KOPT-K1 (cell line): ENCODE results near the gene RMND5A.
A peak's percentile ranks its signal among the peaks of the same experiment; 100 is the strongest.
"Not testable (repeated sequence)": the region's sequence is repeated elsewhere in the genome, so short reads cannot be mapped to it uniquely, and the experiment has no call there.

ENCODE experiments used
- H3K27ac ChIP-seq: fragments of 200-600 bp; sonication (generic); 2 replicates; pipeline ENCODE4 v1.5.1; 2016; ENCODE audit warnings: antibody characterized with exemption, mild to moderate bottlenecking, low read depth, low read length; ENCODE audit not compliant: poor library complexity, severe bottlenecking
- H3K36me3 ChIP-seq: fragments of 200-600 bp; sonication (generic); 2 replicates; pipeline ENCODE4 v1.5.1; 2017; ENCODE audit warnings: antibody characterized with exemption, mild to moderate bottlenecking, low read length, moderate library complexity; ENCODE audit not compliant: insufficient read depth
- H3K9me3 ChIP-seq: fragments of 200-600 bp; sonication (generic); 2 replicates; pipeline ENCODE4 v1.5.1; 2017; ENCODE audit warnings: antibody characterized with exemption, low read length, mild to moderate bottlenecking; ENCODE audit not compliant: insufficient read depth, poor library complexity, severe bottlenecking

RMND5A gene

GRCh38 chr2:86719637-86720539, at the start of gene RMND5A:
RMND5A (plus strand) TSS chr2:86720291; CDS start chr2:86720668, 377 bp downstream.
- peak within 1 kb of the TSS; percentile 68 for H3K27ac ChIP-seq
- H3K36me3 ChIP-seq, H3K9me3 ChIP-seq: not testable (repeated sequence)

- no peaks in the 10 kb centered on the region for H3K36me3 ChIP-seq
Measured at GRCh38 chr2:86671337-86671981, 48.6 kb upstream of the RMND5A start.

GRCh38 chr2:86672027-86672545, 48.0 kb upstream of the RMND5A start:
- Histone ChIP-seq H3K27ac (no peak overlapping the region), H3K36me3 (no peaks in the 10 kb centered on the region), H3K9me3 (no peaks in the 10 kb centered on the region)

More at GRCh38 chr2:86671337-86671981, 48.6 kb upstream of the RMND5A start:
- no peaks in the 10 kb centered on the region for H3K9me3 ChIP-seq
- no peak overlapping the region for H3K27ac ChIP-seq

- no peaks in the 10 kb centered on the region for H3K9me3 ChIP-seq
Measured at GRCh38 chr2:86673011-86673410, 47.1 kb upstream of the RMND5A start.

GRCh38 chr2:86673986-86674670, 46.0 kb upstream of the RMND5A start:
- no peaks in the 10 kb centered on the region for H3K9me3 ChIP-seq
- no peaks in the 10 kb centered on the region for H3K36me3 ChIP-seq
- no peak overlapping the region for H3K27ac ChIP-seq

More at GRCh38 chr2:86673011-86673410, 47.1 kb upstream of the RMND5A start:
- no peak overlapping the region for H3K27ac ChIP-seq
- H3K36me3 ChIP-seq, result no peaks in the 10 kb centered on the region

GRCh38 chr2:86675104-86675503, 45.0 kb upstream of the RMND5A start:
- Histone ChIP-seq H3K27ac (no peak overlapping the region), H3K9me3 (no peaks in the 10 kb centered on the region), H3K36me3 (no peaks in the 10 kb centered on the region)

- Histone ChIP-seq H3K36me3 (no peaks in the 10 kb centered on the region), H3K9me3 (no peaks in the 10 kb centered on the region), H3K27ac (no peak overlapping the region)
Measured at GRCh38 chr2:86675511-86676015, 44.5 kb upstream of the RMND5A start.

GRCh38 chr2:86677816-86678215, 42.3 kb upstream of the RMND5A start:
- no peak overlapping the region for H3K27ac ChIP-seq
- H3K36me3 ChIP-seq, result no peaks in the 10 kb centered on the region
- no peaks in the 10 kb centered on the region for H3K9me3 ChIP-seq

- no peaks in the 10 kb centered on the region for H3K9me3 ChIP-seq
- H3K36me3 ChIP-seq, result no peaks in the 10 kb centered on the region
- H3K27ac ChIP-seq, result no peak overlapping the region
Measured at GRCh38 chr2:86679036-86679435, 41.1 kb upstream of the RMND5A start.

- H3K36me3 ChIP-seq, result no peaks in the 10 kb centered on the region
- H3K9me3 ChIP-seq, result no peaks in the 10 kb centered on the region
- no peak overlapping the region for H3K27ac ChIP-seq
Measured at GRCh38 chr2:86685351-86685750, 34.7 kb upstream of the RMND5A start.

- Histone ChIP-seq H3K9me3 (no peaks in the 10 kb centered on the region), H3K36me3 (no peaks in the 10 kb centered on the region), H3K27ac (no peak overlapping the region)
Measured at GRCh38 chr2:86686460-86686859, 33.6 kb upstream of the RMND5A start.

- Histone ChIP-seq H3K36me3 (no peaks in the 10 kb centered on the region), H3K9me3 (no peaks in the 10 kb centered on the region), H3K27ac (no peak overlapping the region)
Measured at GRCh38 chr2:86686905-86687304, 33.2 kb upstream of the RMND5A start.

- peaks cover 32% of the 10 kb centered on the region for H3K9me3 ChIP-seq
- no peak overlapping the region for H3K27ac ChIP-seq
- no peaks in the 10 kb centered on the region for H3K36me3 ChIP-seq
Measured at GRCh38 chr2:86695053-86695691, 24.9 kb upstream of the RMND5A start.

GRCh38 chr2:86697551-86698104, 22.5 kb upstream of the RMND5A start:
- H3K9me3 ChIP-seq, result peaks cover 25% of the 10 kb centered on the region
- no peaks in the 10 kb centered on the region for H3K36me3 ChIP-seq
- H3K27ac ChIP-seq, result peak overlapping the region; percentile 25
